Frontal cortex (tissue), 4 donors: ENCODE measurements around the gene LAMC2. TPM values are rescaled to one million over a fixed set of nuclear protein-coding genes. Genes with fewer than 3 reads are reported as not detected.
A peak's percentile ranks its signal among the peaks of the same experiment; 100 is the strongest.

Experiments used
- DNase-seq, 2 donors: peaks; one replicate each; pipeline ENCODE4 v3.0.0; 2012; ENCODE audit warnings: low spot score in 2 of 2
- FAIRE-seq: peaks from 2 replicates; lab custom pipeline; 2012; peaks lifted over from hg19 to GRCh38; lab: Jason Lieb, UNC
- total RNA-seq: library from RNA; depleted of rRNA; stranded (reverse); fragments of >200 nt; gene quantifications from one replicate; pipeline ENCODE4 v1.2.3, GENCODE V29; 2014
- donor health status: control.
- donor health status: control.
- donor health status: control.

Gene LAMC2
- total RNA-seq, 1 donor from 2014 or later, result 2.0 TPM

DNA sequence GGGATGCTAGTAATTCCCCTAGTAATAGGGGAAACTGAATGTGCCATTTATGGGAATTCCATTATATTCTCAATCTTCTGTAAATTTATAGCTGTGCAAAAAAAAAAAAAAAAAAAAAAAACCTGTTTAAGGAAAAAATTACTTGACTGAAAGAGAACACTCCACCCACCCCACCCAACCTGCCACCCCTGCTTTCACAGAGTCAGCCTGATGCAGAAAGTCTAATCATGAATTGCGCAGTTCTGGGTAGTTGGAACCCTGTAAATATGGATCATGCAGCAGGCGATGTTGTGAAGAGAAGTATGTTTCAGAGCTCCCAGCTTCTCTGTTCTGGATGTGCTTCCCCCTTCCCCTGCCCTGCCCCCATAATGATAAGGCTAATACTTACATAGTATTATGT is 19.6 kb upstream of the LAMC2 start:
- no peak for DNase-seq
- FAIRE-seq, result no peak

DNA sequence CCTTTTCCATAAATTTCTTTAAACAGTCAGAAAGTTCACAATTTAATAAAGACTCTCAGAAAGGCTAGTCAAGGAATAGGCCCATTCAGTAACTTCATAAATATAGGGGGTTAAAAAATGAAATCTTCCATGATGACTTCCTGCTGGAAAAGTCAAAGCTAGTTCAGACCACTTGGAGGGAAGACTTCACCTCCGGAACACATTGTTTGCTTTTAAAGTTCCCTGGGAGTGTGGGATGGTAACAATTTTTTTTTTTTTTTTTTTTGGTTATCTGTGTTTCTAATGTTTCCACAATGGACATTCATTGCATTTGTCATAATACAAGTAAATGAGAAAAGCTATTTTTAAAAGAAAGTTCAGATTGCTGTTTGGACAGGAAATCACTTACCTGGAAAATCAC is 18.4 kb upstream of the LAMC2 start:
- FAIRE-seq (no peak), DNase-seq (no peak)

DNA sequence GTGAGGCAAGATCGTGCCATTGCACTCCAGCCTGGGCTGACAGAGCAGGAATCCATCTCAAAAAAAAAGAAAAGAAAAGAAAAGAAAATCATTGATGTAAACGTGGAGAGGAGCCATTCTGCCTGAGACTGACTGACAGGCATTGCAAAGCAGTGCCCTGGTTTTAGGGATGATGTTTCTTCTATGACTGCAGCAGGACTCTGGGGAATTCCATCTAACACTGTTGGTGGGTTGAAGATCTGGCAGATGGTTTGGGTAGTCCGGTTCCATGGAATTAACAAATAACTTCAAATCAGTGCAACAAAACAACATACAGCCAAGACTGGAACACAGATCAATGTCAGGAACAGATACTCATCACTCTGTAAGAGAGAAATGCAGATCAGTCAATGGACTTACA is 17.8 kb upstream of the LAMC2 start:
- DNase-seq, result no peak
- FAIRE-seq, result no peak

DNA sequence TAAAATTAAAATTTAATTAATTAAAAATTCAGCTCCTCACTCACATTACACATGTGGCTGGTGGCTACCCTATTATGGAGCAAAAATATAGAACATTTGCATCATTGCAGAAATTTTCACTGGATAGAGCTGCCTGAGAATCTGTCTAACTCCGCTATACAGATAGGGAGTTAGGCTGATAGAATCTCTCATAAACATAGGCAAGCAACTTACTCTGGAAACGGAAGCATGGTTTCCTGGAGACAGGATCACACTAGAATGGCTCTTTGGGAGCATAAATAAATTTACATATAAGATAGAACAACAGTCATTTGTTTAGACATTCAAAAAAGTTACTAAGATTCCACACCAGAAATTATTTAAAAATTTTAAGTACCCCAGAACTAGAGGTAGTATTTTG is 12.2 kb upstream of the LAMC2 start:
- DNase-seq (no peak), FAIRE-seq (no peak)

DNA sequence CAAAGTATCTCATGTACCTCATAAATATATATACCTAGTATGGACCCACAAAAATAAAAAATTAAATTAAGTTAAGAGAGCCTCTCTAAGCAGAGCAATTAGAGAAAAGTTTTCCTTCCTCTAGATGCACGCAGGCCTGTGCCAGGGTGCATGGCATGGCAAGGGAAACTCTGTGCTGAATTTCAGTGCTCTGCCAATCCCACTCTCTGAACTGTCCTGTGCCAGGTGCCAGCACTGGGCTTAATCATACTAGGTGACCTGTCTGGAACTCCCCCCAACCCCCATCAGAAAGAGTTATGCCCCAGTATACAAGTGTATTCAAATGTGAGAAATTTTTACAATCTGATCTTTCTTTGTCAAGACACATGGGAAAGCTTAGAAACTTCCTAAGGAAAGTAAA is 10.4 kb upstream of the LAMC2 start:
- DNase-seq (no peak), FAIRE-seq (no peak)

DNA sequence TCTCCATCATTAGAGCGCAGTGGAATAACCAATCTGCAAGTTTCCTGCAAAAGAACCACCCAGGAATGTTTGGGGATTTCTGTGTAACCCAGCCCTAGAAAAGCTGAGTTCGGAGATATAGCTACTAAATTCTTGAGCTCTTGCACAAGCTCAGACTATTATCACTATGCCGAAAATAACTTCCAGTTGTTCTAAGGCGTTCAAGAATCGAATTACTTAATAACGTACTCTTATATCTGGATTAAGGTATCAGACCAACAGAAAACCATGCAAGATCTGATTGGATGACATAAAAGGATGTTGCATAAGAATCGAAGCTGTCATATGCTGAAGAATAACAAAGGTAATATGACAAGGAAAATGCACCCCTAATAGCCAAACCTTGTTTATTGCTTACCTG is 7.5 kb upstream of the LAMC2 start:
- FAIRE-seq, result no peak
- DNase-seq, result no peak

DNA sequence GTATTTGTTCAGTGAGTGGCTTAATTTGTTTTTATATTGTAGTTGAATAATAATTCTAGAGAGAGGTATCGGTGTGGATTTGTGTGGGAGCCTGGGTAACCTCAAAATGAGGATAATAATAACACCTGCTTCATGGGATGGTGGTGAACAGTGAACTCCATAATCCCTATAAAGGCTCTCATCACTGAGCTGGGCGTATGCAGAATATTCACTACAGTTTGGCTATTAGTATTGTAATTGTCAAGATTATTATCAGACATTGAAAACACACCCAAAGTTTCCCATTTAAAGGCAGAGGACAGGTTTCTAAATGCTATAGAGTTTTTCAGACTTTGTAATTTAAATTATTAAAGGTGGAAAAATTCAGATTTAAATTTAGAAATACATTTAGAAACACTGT is 7.0 kb upstream of the LAMC2 start:
- FAIRE-seq (no peak), DNase-seq (no peak)

DNA sequence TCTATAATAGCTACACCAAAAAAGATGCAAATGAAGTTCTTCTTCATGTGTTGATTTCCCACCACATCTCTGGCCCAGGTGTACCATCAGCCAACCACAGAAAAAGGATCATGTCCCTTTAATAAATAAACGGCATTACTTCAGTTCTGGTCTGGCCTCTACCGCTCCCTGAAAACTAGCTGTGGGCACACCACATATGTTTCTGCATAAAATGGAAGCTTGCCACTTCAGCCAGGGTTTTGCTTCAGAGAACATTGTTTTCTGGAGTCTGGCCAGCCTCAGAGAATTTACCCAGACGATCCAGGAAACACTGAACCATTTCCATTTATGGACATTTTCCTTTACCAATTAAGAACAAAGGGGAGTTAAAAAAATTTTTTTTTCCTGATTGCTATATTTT is 5.8 kb upstream of the LAMC2 start:
- DNase-seq (peak in 1 of 2 donors; percentile 20), FAIRE-seq (no peak)

DNA sequence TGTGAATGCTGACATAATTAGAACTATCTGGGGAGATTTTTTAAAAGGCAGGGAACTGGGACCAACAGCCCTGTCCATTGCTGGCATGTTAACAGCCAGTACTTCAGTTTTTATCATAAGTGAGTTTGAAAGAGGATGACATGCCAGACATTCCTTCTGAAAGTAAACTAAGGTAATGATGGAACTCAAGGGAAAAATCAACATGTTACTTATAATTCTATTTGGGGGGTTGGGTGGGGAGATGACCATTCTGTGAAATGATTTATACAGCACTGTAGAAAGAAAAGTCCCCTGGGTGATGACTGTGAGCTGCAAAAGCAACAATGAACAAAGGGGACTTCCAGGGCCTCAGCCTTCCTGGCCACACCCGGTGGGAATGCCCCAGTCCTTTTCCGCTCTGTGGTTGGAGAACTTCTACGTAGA is 5.4 kb upstream of the LAMC2 start:
- FAIRE-seq, result no peak
- DNase-seq, result no peak

DNA sequence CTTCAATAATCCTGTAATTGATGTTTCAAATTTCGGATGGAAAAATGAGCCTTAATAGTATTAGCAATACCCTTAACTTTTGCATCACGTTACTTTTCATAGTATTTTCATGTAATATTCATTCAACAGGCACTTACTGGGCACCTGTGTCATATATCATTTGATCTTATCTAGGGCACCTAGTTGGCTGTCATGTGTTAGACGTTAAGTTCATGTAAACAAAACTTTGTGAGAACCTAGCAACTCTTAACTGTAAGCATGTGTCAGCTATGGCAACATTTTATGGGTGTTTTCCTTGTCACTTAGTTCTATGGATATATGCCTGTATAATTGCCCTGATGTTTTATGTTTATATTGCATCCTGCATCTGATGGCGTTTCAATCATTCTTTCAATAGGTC is 777 bp downstream of the LAMC2 start:
- DNase-seq (no peak), FAIRE-seq (no peak)

DNA sequence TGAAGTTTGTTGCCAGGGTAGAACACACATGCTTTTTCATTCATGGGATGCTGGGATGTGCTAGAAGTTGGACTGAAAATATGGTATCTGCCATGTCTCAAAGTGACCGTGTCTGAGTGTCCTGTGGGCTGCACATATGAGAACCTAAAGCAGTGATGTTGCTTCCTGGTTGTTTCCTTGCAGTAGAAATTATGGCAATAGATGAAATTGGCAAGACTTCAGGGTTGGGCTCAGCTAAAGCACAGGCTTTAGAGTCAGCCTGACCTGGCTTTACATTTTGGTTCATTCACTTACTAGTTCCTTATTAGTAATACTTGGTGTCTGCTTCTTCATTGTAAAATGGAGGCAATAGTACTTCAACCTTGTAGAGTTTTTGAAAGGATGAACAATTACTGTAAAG is 2.2 kb downstream of the LAMC2 start:
- DNase-seq (no peak), FAIRE-seq (no peak)

DNA sequence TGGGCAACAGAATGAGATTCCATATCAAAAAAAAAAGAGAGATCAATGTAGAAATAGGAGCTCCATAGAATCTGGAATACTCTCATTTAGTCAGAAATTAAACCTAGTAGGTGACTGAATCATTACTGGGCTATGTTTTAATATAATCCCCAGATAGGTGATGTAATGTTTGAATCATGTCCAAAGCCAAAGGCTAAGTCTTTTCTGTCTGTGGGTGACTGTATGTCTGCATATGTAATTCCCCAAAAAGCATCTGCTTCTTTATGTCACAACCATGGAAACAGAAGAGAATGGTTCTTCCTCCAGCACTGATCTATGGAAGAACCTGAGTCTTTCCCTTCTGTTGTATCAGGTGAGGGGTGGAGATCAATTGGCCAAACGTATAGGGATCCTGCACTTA is 5.8 kb downstream of the LAMC2 start:
- DNase-seq, result no peak
- FAIRE-seq, result no peak

DNA sequence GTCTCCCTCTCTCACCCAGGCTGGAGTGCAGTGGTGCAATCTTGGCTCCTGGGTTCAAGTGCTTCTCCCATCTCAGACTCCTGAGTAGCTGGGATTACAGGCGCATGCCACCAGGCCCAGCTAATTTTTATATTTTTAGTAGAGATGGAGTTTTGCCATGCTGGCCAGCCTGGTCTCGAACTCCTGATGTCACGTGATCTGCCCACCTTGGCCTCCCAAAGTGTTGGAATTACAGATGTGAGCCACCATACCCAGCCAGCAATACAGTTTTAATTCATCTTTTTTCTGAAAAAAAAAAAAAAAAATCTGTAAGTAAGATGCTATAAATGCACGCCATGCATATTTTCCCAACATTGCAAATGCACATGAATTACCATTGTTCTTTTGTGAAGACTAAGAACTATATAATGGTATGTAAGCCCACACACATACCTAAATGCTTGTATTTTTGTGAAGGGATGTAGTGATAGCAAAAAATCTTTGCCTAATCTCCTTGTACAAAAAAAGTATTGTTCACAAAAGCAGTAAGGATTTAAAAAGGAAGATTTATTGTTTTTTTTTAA is 8.0 kb downstream of the LAMC2 start:
- no peak for DNase-seq
- no peak for FAIRE-seq

DNA sequence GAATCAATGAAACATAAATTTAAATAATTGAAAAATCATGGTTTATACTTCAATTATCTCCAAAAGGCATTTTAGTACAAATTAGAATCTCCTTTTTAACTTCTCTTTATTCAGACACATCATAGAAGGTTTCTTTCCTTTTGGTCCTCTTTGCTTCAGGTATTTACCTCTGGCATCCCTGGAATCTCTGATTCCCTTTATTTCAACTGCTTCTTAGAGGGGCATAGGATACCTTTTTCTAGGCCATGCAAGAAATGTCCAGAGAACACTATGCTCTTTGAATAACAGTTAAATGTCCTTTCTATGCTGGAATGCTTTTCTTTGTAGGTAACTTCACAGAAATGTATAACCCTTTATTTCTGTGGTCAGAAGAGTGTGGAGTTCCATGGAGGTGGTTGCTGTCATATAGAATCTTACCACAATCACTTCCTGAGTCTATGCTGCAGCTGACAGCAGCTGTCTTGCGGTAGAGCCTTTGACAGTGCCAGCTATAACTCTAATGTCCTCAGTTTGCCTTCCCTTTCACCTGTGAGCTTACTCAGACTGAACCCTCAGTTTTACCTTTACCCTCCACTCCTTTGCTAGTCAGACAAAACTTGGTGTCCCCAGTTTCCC is 8.6 kb downstream of the LAMC2 start:
- no peak for DNase-seq
- no peak for FAIRE-seq

DNA sequence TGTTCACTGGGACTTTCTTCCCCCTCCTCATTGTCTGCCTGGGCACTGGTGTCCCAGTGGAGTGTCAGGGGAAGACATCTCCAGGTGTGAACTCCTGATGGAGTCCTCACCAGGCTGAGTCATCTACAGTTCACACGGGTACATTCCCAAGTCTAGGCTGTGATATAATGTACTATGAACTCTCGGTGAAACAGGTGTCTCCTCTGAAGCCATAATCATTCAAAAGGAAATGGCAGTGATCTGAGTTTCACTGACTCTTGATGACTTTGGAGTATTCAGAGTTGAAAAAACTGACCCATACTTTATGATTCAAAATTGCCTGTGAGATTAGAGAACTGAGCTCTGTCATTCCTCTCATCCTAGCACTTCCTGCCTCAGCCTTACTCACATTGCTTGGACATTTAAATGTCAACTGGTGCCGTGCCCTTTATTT is 9.1 kb downstream of the LAMC2 start:
- DNase-seq (no peak), FAIRE-seq (no peak)

DNA sequence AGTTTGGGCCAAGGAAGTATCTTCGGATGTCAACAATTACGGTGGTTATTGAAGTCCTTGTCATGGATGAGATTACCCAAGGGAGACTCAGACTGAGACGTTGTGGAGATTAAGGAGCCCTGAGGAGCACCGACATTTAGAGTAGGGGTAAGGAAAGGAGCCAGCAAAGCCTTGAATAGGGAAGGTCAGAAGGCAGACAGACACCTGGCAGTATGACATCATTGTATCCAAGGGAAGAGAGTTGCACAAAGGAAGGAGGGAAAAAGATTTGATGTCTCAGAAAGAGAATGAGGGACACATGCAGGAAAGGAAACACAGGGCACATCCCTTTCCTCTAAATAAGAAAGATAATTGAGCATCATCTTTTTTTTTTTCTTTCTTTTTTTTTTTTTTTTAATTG is 11.7 kb downstream of the LAMC2 start:
- FAIRE-seq (no peak), DNase-seq (no peak)

DNA sequence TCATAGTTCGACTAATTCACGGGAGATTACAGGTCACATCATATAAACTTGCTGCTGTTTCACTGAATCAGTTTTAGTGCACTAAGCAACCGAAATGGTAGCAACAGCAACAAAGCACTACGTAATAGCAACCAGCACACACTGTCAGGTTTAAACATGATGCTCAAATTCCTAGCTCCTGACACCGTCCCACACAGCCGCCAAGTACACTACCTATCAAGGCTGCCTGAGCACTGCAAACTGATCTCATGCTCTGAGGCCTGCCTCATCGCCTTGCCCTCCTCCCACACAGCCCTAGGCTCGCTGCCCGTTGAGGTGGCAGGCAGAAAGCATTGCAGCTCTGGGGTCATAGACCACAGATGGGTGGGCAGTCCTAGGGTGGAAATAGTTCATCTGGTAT is 12.4 kb downstream of the LAMC2 start:
- no peak for DNase-seq
- no peak for FAIRE-seq

DNA sequence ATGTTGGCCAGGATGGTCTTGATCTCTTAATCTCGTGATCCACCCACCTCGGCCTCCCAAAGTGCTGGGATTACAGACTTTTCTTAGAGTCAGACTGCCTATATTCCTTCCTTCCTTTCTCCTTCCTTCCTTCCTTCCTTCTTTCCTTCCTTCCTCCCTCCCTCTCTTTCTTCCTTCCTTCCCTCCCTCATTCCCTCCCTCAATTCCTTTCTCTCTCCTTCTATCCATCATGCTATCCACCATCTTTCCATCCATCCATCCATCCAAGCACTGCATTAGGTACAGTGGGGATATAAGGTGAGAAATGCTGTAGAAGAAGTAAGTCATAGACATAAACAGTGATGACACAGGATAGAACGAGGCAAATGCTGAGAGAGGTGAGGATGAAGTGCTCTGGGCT is 13.2 kb downstream of the LAMC2 start:
- FAIRE-seq (no peak), DNase-seq (no peak)

DNA sequence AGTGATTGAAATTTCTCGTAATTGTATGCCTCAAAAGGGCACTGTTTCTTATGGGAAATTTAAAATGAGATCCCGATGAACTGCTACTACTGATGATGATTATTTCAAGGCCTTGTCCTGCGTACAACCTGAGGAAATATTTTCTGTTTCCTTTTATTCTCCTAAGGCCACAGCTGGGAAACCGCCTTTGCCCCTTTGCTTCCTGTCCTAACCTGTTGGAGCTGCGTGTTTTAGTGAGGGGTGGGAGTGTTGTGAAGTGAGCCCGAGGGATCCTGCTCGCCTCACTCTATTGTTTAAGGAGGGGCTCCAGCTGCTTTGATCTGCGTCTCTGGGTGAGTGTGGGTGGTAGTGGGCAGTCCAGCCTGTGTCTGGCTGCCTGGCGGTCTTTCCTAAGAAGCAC is 14.4 kb downstream of the LAMC2 start:
- DNase-seq, result no peak

DNA sequence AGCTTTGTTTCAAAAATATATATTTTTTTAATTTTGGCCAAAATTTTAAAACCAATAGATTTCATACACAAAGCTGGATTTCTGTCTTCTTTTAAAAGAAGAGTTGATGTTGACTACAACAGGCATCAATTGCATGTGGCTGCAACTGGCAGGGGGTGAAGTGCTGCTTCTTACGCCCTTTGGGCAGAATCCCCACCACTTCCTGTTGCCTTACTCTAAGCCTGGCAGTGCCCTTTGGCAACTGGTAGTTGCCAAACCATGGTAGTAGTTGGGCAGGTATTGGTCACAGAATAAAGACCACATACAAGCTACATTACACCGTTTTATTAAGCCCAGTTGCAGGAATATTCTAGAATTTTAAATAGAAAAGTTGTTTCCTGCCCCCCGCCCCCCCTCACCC is 17.0 kb downstream of the LAMC2 start:
- DNase-seq (no peak), FAIRE-seq (no peak)

More for the DNA sequence above, 14.4 kb downstream of the LAMC2 start:
- FAIRE-seq, result no peak

DNA sequence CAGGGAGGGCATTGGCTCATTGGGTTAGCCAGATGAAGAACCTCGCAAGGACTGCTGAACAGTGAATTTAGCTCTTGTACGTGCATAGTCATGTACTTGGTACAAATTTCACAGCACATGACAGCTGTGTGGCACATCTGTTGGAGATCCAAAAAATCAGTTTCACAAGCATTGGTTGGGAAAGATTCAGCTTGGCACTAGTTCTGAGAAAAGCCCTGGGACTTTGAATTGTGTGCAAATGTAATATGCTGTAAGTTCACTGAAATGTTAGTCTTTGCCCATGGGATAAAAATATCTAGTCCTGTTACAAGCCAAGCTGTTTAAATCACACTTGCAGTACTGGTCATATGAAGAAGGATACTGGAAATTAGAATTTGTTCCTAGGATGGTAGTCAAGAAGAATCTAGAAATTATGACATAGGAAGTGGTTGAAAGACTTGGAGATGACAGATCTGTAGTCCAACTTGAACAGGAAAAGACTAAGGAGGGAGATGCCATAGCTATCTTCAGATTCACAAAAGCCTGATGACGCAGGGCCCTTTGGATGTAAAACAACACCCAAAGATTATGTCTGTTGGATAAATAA is 19.2 kb downstream of the LAMC2 start:
- no peak for FAIRE-seq
- DNase-seq, result no peak

DNA sequence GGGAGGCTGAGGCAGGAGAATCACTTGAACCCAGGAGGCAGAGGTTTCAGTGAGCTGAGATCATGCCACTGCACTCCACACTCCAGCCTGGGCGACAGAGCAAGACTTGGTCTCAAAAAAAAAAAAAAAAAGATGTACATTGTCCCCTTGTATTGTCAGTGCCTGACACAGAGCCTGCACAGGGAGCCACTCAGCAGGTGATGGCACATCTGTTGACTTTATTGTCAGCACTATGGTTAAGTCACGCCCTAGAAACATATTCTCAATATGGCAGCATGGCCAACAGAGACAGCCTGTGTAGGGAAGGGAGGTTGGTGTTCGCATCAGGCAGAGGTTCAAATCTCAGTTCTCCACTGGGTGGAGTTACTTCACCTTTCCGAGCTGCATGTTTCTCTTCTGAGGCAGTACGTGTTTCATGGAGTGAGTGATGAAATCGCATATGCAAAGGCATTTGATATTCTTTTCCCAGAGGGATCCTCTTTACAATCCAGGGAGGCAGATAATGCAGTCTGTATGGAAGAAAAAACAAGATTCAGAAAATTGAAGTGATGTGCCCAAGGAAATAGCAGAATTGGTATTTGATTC is 20.6 kb downstream of the LAMC2 start:
- FAIRE-seq, result no peak
- DNase-seq, result no peak
